Type B pancreatic cell (in vitro differentiated cells): ENCODE results near the gene KRT75. TPM values are rescaled to one million over a fixed set of nuclear protein-coding genes. Genes with fewer than 3 reads are reported as not detected.

ENCODE experiments used
- DNase-seq: peaks from one replicate; pipeline ENCODE4 v3.0.0; 2021; ENCODE audit warnings: mixed read lengths; ENCODE audit not compliant: unreplicated experiment; ENCODE audit errors: extremely low spot score
- H3K27ac Mint-ChIP-seq: 2 replicates; pipeline ENCODE4 v1.8.0; 2021; ENCODE audit warnings: mild to moderate bottlenecking, mixed read lengths
- H3K27me3 Mint-ChIP-seq: 2 replicates; pipeline ENCODE4 v1.8.0; 2021; ENCODE audit warnings: mixed read lengths
- H3K36me3 Mint-ChIP-seq: 2 replicates; pipeline ENCODE4 v1.8.0; 2021; ENCODE audit warnings: mixed read lengths
- H3K4me1 Mint-ChIP-seq: one replicate; pipeline ENCODE4 v1.8.0; 2021; ENCODE audit warnings: mixed read lengths; ENCODE audit not compliant: unreplicated experiment
- H3K4me3 Mint-ChIP-seq: 2 replicates; pipeline ENCODE4 v1.8.0; 2021; ENCODE audit warnings: mild to moderate bottlenecking, mixed read lengths
- H3K9me3 Mint-ChIP-seq: 2 replicates; pipeline ENCODE4 v1.8.0; 2021; ENCODE audit warnings: mixed read lengths
- total RNA-seq: library from RNA; stranded (reverse); gene quantifications from 2 replicates; pipeline ENCODE4 v1.2.1, GENCODE V29; 2021; ENCODE audit warnings: low replicate concordance
- TF ChIP-seq, protein P1 (sequence below): fragments of 200-600 bp; sonication (generic); conservative IDR thresholded peaks from 2 replicates; pipeline ENCODE4 v1.5.0; 2021; ENCODE audit warnings: antibody characterized with exemption, mild to moderate bottlenecking

KRT75 gene
- total RNA-seq, 1 donor from 2014 or later: not detected

GRCh38 chr12:52416795-52417194, 17.4 kb downstream of the KRT75 start:
- no peak for DNase-seq
- Mint-ChIP-seq H3K9me3 (no peaks in the 10 kb centered on the region), H3K4me1 (peaks cover 4% of the 10 kb centered on the region), H3K4me3 (no peak overlapping the region), H3K36me3 (no peaks in the 10 kb centered on the region), H3K27ac (no peak overlapping the region), H3K27me3 (peaks cover 17% of the 10 kb centered on the region)
- TF ChIP-seq, protein P1, sequence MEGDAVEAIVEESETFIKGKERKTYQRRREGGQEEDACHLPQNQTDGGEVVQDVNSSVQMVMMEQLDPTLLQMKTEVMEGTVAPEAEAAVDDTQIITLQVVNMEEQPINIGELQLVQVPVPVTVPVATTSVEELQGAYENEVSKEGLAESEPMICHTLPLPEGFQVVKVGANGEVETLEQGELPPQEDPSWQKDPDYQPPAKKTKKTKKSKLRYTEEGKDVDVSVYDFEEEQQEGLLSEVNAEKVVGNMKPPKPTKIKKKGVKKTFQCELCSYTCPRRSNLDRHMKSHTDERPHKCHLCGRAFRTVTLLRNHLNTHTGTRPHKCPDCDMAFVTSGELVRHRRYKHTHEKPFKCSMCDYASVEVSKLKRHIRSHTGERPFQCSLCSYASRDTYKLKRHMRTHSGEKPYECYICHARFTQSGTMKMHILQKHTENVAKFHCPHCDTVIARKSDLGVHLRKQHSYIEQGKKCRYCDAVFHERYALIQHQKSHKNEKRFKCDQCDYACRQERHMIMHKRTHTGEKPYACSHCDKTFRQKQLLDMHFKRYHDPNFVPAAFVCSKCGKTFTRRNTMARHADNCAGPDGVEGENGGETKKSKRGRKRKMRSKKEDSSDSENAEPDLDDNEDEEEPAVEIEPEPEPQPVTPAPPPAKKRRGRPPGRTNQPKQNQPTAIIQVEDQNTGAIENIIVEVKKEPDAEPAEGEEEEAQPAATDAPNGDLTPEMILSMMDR: no peak

DNA sequence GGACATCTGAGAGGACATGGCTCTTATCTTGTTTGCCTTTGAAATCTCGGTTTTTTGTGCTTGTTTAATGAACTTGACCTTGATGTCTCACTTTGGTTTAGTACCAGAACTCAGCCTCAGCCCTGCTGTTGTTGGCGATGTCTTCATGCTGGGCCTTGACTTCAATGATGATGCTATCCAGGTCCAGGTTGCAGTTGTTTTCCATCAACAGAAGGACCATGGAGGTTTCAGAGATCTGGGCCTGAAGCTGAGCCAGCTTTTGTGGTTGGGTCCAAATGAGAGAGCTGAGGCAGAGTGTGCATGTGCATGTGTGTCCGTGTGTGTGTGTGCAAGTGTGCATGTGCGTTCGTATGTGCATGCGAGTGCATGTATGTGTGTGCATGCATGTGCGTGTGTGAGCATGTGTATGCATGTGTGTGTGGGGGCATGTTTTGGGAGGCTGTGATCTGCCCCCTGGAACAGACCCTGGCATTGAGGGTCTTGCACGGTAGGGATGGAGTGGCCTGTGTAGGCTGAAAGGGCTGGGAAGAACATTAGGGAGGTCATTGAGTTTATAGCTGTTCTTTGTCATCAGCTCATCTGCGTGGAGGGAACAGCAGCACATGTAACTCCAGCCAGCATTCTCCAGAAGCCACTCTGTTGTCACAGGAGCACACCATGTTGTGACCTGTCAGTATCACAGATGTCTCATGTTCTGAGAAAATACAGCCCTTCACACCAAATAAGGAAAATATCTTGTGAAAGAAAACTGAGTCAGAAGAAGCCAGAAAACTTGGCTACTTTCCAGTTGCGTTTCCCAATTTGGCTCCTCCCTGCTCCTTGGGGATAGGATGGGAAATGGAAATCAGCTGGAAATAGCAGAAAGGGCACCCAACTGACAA, 18.1 kb downstream of the KRT75 start:
- H3K4me3 Mint-ChIP-seq: no peak overlapping the region
- no peaks in the 10 kb centered on the region for H3K36me3 Mint-ChIP-seq
- no peak for DNase-seq
- no peak overlapping the region for H3K27ac Mint-ChIP-seq
- TF ChIP-seq, protein P1: no peak
- H3K9me3 Mint-ChIP-seq: no peaks in the 10 kb centered on the region
- H3K4me1 Mint-ChIP-seq: peaks cover 4% of the 10 kb centered on the region
- peaks cover 18% of the 10 kb centered on the region for H3K27me3 Mint-ChIP-seq

- no peak for DNase-seq
- no peak overlapping the region for H3K27ac Mint-ChIP-seq
- H3K4me3 Mint-ChIP-seq: no peak overlapping the region
- H3K27me3 Mint-ChIP-seq: peaks cover 17% of the 10 kb centered on the region
- peaks cover 4% of the 10 kb centered on the region for H3K4me1 Mint-ChIP-seq
- TF ChIP-seq, protein P1: no peak
- H3K9me3 Mint-ChIP-seq: no peaks in the 10 kb centered on the region
- H3K36me3 Mint-ChIP-seq: no peaks in the 10 kb centered on the region
These were observed 19.2 kb downstream of the KRT75 start for GRCh38 chr12:52414936-52415335.

GRCh38 chr12:52413782-52414345, 20.3 kb downstream of the KRT75 start:
- Mint-ChIP-seq H3K36me3 (no peaks in the 10 kb centered on the region), H3K4me3 (no peak overlapping the region), H3K27ac (no peak overlapping the region), H3K9me3 (no peaks in the 10 kb centered on the region), H3K4me1 (peaks cover 4% of the 10 kb centered on the region), H3K27me3 (peaks cover 12% of the 10 kb centered on the region)
- DNase-seq: no peak
- TF ChIP-seq, protein P1: no peak

DNA sequence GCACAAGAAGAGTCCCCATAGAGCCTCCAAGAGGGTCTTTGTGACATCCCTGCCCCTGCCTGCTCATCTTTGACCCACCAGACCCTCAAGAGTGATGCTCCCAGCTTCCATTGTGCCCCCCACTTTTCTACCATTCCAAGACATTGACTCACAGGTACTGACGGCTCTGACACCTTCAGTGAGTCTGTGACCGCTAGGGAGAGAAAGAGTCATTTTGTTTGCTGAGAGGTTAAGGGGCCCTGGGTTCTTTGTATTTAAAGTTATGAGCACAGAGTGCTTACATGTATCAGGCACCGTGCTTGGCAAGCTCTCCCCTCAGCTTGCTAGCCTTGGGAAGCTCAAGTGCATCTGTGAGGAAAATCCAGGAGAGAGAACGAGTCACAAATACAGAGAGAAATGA, 21.0 kb downstream of the KRT75 start:
- Mint-ChIP-seq H3K9me3 (no peaks in the 10 kb centered on the region), H3K4me1 (peaks cover 4% of the 10 kb centered on the region), H3K27me3 (peaks cover 17% of the 10 kb centered on the region), H3K36me3 (no peaks in the 10 kb centered on the region), H3K27ac (no peak overlapping the region), H3K4me3 (no peak overlapping the region)
- no peak for DNase-seq
- TF ChIP-seq, protein P1: no peak
